Activated T-cell treated with anti-CD3 and anti-CD28 coated beads, Interleukin-2, amount 50 U/mL, for 72 hours (primary cell): ENCODE results near the gene NUDT6. TPM values are rescaled to one million over a fixed set of nuclear protein-coding genes. Genes with fewer than 3 reads are reported as not detected.
"Not testable (repeated sequence)": the region's sequence is repeated elsewhere in the genome, so short reads cannot be mapped to it uniquely, and the experiment has no call there.

Experiments used
- ATAC-seq, 2 donors: fragments of 150-1000 bp; cut with Tn5 transposase; replicated peaks in 1 of 2; 2 replicates each; pipeline ENCODE4 v1.10.0; 2021; ENCODE audit warnings: moderate library complexity in 2 of 2, mild to moderate bottlenecking in 1 of 2
- DNase-seq, 2 donors: peaks; one replicate each; pipeline ENCODE4 v3.0.0; 2021 to 2022; ENCODE audit warnings: mixed read lengths in 1 of 2
- H3K27ac Mint-ChIP-seq: one replicate; pipeline ENCODE4 v1.8.0; 2022; ENCODE audit warnings: mild to moderate bottlenecking, moderate library complexity, mixed read lengths
- H3K27me3 Mint-ChIP-seq: one replicate; pipeline ENCODE4 v1.8.0; 2022; ENCODE audit warnings: low read depth, mixed read lengths
- H3K36me3 Mint-ChIP-seq, 2 donors: one replicate each; pipeline ENCODE4 v1.8.0; 2022; ENCODE audit warnings: mixed read lengths in 2 of 2, mild to moderate bottlenecking in 1 of 2; ENCODE audit not compliant: insufficient read depth in 2 of 2
- H3K4me1 Mint-ChIP-seq: one replicate; pipeline ENCODE4 v1.8.0; 2022; ENCODE audit warnings: low read depth, mixed read lengths
- H3K4me3 Mint-ChIP-seq, 2 donors: one replicate each; pipeline ENCODE4 v1.8.0; 2022; ENCODE audit warnings: mild to moderate bottlenecking in 2 of 2, mixed read lengths in 2 of 2, moderate library complexity in 2 of 2
- H3K9me3 Mint-ChIP-seq, 2 donors: one replicate each; pipeline ENCODE4 v1.8.0; 2022; ENCODE audit warnings: mixed read lengths in 2 of 2
- total RNA-seq, 2 donors: library from RNA; stranded (reverse); gene quantifications; one replicate each; pipeline ENCODE4 v1.2.3, GENCODE V29; 2022

NUDT6 gene
- total RNA-seq, 2 donors from 2014 or later = 8.5 to 10.3 TPM

DNA sequence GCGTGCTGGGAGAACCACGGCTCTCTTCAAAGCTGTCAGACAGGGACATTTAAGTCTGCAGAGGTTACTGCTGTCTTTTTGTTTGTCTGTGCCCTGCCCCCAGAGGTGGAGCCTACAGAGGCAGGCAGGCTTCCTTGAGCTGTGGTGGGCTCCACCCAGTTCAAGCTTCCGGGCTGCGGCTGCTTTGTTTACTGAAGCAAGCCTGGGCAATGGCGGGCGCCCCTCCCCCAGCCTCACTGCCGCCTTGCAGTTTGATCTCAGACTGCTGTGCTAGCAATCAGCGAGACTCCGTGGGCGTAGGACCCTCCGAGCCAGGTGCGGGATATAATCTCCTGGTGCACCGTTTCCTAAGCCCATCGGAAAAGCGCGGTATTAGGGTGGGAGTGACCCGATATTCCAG is 22.7 kb upstream of the NUDT6 start:
- H3K27me3 Mint-ChIP-seq, DNase-seq, ATAC-seq, H3K27ac Mint-ChIP-seq, H3K9me3 Mint-ChIP-seq, H3K4me1 Mint-ChIP-seq, H3K4me3 Mint-ChIP-seq: not testable (repeated sequence)
- H3K36me3 Mint-ChIP-seq = peaks cover 8 to 28% of the 10 kb centered on the region in 2 donors

DNA sequence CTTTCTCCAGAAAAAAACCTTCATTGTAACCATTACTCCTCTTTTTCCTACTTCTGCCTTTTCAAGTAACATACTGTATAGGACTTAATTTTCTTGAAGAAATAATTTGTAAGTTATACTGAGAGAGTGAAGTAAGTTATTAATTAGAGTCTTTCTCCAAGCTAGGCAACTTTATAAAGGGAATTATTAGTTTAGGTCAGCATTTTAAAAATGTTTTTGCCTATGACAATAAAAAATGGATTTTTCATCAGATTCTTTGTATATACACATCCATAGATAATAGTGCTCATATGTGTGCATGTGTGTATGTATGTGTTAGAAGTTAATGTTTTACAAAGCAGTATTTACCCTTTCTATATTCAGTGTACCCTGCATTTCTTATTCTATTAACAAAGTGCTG is 10.4 kb upstream of the NUDT6 start:
- Mint-ChIP-seq H3K27ac (no peak overlapping the region), H3K36me3 (peaks cover 3 to 12% of the 10 kb centered on the region in 2 donors)

DNA sequence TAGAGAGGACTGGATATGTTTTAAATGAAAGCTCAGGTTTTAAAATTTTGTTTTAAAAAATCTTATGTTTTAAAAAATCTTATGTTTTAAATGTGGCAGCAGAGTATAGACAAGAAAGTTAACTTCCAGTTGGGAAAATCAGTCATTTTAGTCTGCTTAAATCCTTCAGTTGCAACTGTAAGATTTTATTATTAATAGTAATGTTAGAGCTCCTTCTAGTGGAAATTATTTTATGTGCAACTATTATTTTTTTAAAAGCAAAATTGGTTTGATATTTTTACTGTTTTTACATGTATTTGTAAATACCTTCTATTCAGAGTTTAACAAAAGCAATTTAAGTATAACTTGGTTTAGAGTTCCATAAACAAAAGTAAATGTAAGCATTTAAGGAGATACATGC is 8.5 kb upstream of the NUDT6 start:
- no peak overlapping the region for H3K4me3 Mint-ChIP-seq
- H3K4me1 Mint-ChIP-seq = peaks cover 4% of the 10 kb centered on the region
- no peak for ATAC-seq
- H3K9me3 Mint-ChIP-seq = no peaks in the 10 kb centered on the region
- H3K27ac Mint-ChIP-seq = no peak overlapping the region
- H3K36me3 Mint-ChIP-seq = peaks cover 3 to 12% of the 10 kb centered on the region in 2 donors
- DNase-seq = no peak
- no peaks in the 10 kb centered on the region for H3K27me3 Mint-ChIP-seq

More for the DNA sequence above, 10.4 kb upstream of the NUDT6 start:
- ATAC-seq (no peak), DNase-seq (no peak)
- Mint-ChIP-seq H3K9me3 (no peaks in the 10 kb centered on the region), H3K4me3 (no peak overlapping the region), H3K27me3 (no peaks in the 10 kb centered on the region), H3K4me1 (no peaks in the 10 kb centered on the region)

DNA sequence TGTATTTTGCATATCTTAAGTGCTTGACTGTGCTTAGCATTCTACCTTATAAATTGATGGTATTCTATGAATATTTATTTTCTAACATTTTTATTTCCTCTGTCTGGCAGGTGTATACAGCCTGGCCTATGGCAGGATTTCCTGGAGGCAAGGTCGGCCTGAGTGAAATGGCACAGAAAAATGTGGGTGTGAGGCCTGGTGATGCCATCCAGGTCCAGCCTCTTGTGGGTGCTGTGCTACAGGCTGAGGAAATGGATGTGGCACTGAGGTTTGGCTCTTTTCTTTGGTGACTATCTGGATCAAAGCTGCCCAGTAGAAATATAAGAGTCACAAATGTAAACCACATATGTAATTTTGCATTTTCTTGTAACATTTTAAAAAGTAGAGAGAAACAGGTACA is 6.5 kb upstream of the NUDT6 start:
- Mint-ChIP-seq H3K4me1 (peaks cover 4% of the 10 kb centered on the region), H3K36me3 (peaks cover 2 to 4% of the 10 kb centered on the region in 2 donors), H3K4me3 (no peak overlapping the region), H3K27ac (no peak overlapping the region), H3K9me3 (no peaks in the 10 kb centered on the region), H3K27me3 (no peaks in the 10 kb centered on the region)
- no peak for DNase-seq
- no peak for ATAC-seq

DNA sequence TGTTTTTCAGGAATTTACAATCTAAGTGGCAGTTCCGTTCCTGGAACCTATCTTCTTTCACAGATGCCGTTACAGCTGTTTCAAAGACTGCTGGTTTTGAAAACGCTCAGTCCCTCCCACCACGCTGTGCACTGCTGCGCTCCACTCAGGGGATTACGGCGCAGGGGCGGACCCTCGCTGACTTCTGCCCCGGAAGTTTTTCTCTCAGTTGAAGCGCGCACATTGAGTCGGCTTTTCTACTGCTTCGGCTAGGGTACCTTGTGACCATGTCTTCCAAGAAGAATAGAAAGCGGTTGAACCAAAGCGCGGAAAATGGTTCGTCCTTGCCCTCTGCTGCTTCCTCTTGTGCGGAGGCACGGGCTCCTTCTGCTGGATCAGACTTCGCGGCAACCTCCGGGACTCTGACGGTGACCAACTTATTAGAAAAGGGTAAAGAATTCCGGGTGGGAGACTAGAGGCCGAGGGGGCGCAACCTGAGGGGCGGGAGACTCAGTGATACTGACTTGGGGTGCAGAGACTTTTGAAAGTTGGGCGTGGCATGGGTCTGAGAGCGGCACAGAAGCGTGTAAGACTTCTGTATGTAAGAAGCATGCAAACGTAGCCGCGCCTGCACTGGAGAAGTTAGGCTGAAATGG is 597 bp upstream of the NUDT6 start:
- H3K4me3 Mint-ChIP-seq = peak overlapping the region; percentile 96 to 100
- no peaks in the 10 kb centered on the region for H3K9me3 Mint-ChIP-seq
- no peaks in the 10 kb centered on the region for H3K36me3 Mint-ChIP-seq
- peaks cover 10% of the 10 kb centered on the region for H3K4me1 Mint-ChIP-seq
- H3K27ac Mint-ChIP-seq = peak overlapping the region; percentile 98
- ATAC-seq (peak; percentile 97 to 98), DNase-seq (peak; percentile 89 to 92)
- H3K27me3 Mint-ChIP-seq = no peaks in the 10 kb centered on the region

DNA sequence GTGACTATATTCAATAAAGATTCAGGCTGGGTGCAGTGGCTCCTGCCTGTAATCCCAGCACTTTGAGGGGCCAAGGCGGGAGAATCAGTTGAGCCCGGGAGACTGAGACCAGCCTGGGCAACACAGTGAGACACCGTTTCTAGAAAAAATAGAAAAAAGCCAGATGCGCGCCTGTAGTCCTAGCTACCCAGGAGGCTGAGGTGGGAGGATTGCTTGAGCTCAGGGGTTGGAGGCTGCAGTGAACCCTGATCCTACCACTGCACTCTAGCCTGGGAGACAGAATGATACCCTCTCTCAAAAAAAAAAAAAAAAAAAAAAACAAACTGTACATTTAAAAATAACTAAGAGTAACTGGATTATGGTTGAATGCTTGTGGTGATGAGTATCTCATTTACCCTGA is 1.1 kb downstream of the NUDT6 start:
- Mint-ChIP-seq H3K4me1 (peaks cover 6% of the 10 kb centered on the region), H3K36me3 (no peaks in the 10 kb centered on the region), H3K27me3 (no peaks in the 10 kb centered on the region), H3K9me3 (no peaks in the 10 kb centered on the region), H3K27ac (no peak overlapping the region), H3K4me3 (peak overlapping the region; percentile 96 to 100)
- no peak for DNase-seq
- ATAC-seq = no peak

DNA sequence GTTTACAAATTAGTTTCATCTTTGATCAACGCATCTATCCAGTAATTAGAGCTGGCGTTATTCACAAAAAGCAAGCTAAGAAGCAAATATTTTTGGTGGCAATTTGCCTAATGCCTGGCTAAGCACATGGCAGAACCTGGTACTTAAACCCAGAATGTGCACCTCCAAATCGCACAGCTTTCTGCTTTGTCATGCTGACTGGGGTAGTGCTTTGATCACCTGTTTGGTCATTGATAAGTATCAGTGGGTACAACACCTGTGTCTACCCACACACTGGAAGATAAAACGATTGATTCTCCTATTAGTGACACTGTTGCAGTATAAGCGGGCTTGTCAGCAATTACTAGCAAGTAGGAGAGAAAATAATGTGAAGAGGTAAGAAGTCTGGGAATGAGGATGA is 1.9 kb downstream of the NUDT6 start:
- H3K4me3 Mint-ChIP-seq = peak overlapping the region in 1 of 2 donors; percentile 34
- H3K36me3 Mint-ChIP-seq = no peaks in the 10 kb centered on the region
- ATAC-seq (no peak), DNase-seq (no peak)
- peaks cover 6% of the 10 kb centered on the region for H3K4me1 Mint-ChIP-seq
- H3K9me3 Mint-ChIP-seq = no peaks in the 10 kb centered on the region
- H3K27ac Mint-ChIP-seq = no peak overlapping the region
- no peaks in the 10 kb centered on the region for H3K27me3 Mint-ChIP-seq

DNA sequence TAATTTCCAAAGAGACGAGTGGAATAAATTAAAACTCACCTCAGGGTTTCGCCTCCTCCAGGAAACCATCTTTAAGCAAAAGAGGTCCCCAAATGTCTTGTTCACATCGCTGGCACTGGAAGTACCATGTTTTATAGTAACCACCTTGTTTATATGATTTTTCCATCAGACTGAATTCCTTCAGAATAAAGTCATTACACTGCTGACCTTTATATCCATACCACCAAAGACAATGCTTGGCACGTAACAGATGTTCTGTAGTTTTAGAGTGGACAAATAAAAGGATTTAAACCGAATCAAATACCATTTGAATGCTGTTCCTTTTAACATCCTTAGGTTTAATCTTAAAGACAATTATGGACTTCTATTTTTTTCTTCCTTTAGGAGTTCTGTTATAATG is 4.7 kb downstream of the NUDT6 start:
- Mint-ChIP-seq H3K4me3 (no peak overlapping the region), H3K27me3 (no peaks in the 10 kb centered on the region), H3K9me3 (no peaks in the 10 kb centered on the region), H3K4me1 (peaks cover 6% of the 10 kb centered on the region), H3K27ac (no peak overlapping the region), H3K36me3 (no peaks in the 10 kb centered on the region)
- DNase-seq (no peak), ATAC-seq (no peak)

DNA sequence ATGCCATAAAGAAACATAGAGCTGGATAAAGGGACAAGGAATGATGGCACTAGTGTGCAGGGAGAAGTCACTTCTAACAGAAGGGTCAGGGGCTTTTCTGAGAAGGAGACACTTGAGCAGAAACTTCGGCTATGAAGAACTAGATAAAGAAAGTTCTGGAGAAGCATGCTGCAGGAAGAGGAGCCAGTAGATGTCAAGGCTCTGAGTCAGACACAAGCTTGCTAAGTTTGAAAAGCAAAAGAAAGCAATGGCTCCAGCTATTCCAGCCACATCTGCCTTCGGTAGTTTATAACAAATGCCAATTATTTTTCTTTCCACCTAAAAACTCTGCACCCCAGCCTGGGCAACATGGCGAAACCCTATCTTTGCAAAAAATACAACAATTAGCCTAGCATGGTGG is 7.5 kb downstream of the NUDT6 start:
- H3K9me3 Mint-ChIP-seq = no peaks in the 10 kb centered on the region

DNA sequence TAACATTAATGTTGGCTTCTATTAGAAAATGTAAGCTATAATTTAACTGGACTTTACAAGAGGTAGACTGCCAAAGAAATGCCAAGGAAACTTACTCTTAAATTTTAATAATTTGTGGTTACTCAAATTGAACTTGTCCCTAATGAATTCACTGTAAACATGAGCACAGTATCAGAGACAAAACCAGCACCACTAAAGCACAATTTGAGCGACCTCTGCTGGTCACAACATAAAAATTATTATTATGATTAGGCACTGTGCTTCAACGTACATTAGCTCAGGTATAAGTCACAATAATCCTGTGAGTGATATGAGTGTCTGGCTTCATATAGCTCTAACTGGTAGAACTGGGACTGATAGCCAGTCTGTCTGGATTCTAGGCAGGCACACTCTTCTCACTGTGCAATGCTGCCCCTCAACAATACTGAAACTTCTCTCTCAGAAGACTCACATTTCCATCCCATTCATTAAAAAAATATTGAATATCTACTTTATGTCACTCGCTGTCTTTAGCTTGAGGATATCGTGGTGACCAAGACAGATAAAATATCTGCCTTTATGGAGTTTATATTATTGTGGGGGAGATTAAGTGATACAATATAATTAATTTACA is 8.0 kb downstream of the NUDT6 start:
- no peak overlapping the region for H3K27ac Mint-ChIP-seq
- H3K4me3 Mint-ChIP-seq = no peak overlapping the region
- no peaks in the 10 kb centered on the region for H3K36me3 Mint-ChIP-seq
- peak; percentile 51 to 58 for ATAC-seq
- H3K9me3 Mint-ChIP-seq = no peaks in the 10 kb centered on the region
- peak; percentile 15 to 35 for DNase-seq
- no peaks in the 10 kb centered on the region for H3K4me1 Mint-ChIP-seq
- H3K27me3 Mint-ChIP-seq = no peaks in the 10 kb centered on the region

More for the DNA sequence above, 7.5 kb downstream of the NUDT6 start:
- no peaks in the 10 kb centered on the region for H3K27me3 Mint-ChIP-seq
- DNase-seq = no peak
- H3K4me3 Mint-ChIP-seq = no peak overlapping the region
- no peak overlapping the region for H3K27ac Mint-ChIP-seq
- no peaks in the 10 kb centered on the region for H3K4me1 Mint-ChIP-seq
- ATAC-seq = no peak
- no peaks in the 10 kb centered on the region for H3K36me3 Mint-ChIP-seq

DNA sequence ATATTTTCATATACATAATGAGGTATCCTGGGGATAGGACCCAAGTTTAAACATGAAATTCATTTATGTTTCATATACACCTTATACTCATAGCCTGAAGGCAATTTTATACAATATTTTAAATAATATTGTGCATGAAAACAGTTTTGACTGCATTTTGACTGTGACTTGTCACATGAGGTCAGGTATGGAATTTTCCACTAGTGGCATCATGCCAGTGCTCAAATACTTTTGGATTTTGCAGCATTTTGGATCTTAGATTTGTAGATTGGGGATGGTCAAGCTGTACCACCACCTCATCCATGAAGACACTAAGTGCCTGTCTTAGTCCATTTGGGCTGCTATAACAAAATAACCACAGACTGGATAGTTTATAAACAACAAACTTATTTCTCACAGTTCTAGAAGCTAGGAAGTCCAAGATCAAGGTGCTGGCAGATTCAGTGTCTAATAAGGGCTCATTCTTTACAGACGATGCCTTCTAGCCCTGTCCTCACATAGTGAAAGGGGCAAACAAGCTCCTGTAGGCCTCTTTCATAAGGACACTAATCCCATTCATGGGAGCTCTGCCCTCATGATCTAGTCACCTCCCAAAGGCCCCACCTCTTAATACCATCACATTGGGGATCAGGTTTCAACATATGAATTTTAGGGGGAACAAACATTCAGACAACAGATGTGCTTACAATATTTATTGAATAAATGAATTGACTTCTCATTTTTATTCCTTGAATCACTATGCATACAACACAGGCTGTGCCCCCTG is 9.4 kb downstream of the NUDT6 start:
- Mint-ChIP-seq H3K27me3 (no peaks in the 10 kb centered on the region), H3K9me3 (no peaks in the 10 kb centered on the region), H3K4me1 (no peaks in the 10 kb centered on the region), H3K36me3 (peaks cover 0 to 2% of the 10 kb centered on the region in 2 donors), H3K27ac (no peak overlapping the region), H3K4me3 (no peak overlapping the region)
- DNase-seq = no peak
- no peak for ATAC-seq

DNA sequence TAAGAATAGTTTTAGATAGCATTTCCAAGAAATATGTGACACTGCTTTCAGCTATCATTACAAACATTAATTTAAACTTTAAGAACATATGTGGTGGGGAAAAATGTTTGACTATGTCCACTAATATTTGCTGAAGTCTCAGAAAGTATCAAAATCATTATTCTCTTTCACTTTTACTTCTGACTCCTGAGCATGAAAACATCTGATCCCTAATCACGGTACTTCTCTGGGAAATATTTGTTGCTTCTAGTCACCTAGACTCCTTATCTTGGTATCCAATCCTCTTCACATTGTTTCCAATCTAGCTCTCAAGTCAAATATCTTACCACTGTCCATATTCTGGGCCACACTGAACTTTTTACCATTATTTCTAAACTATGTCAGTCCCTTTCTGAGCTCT is 10.8 kb downstream of the NUDT6 start:
- no peak overlapping the region for H3K4me3 Mint-ChIP-seq
- no peaks in the 10 kb centered on the region for H3K4me1 Mint-ChIP-seq
- H3K9me3 Mint-ChIP-seq = no peaks in the 10 kb centered on the region
- peaks cover 0 to 2% of the 10 kb centered on the region in 2 donors for H3K36me3 Mint-ChIP-seq
- no peak for DNase-seq
- H3K27me3 Mint-ChIP-seq = no peaks in the 10 kb centered on the region
- no peak for ATAC-seq
- no peak overlapping the region for H3K27ac Mint-ChIP-seq

DNA sequence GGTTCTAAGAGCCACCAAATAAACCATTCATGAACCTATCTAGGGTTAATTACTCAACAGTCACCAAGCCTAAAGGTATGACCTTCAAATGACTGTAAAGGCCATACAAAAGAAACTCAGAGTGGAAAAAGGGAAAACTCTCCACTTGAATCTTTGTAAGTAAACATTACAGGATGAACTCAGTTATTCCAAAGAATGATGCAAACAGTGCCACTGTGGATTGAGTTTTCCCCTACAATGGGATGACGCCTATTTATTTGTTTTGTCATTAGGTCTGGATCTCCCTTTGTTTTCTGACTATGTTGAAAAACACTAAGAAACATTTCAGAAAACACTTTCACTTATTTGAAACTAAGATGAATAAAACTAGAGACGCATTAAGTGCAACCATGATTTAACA is 12.7 kb downstream of the NUDT6 start:
- DNase-seq (no peak), ATAC-seq (no peak)
- no peak overlapping the region for H3K4me3 Mint-ChIP-seq
- H3K27me3 Mint-ChIP-seq = no peaks in the 10 kb centered on the region
- H3K27ac Mint-ChIP-seq = no peak overlapping the region
- no peaks in the 10 kb centered on the region for H3K4me1 Mint-ChIP-seq
- H3K9me3 Mint-ChIP-seq = no peaks in the 10 kb centered on the region
- peaks cover 0 to 2% of the 10 kb centered on the region in 2 donors for H3K36me3 Mint-ChIP-seq
